Gastrocnemius medialis (tissue), 4 donors: ENCODE data around the gene AHRR. TPM values are rescaled to one million over a fixed set of nuclear protein-coding genes. Genes with fewer than 3 reads are reported as not detected.

Source experiments
- ATAC-seq, 2 donors: fragments of 150-250 bp; one replicate each; pipeline ENCODE4 v1.9.1; 2016
- DNase-seq, 2 donors: peaks; one replicate each; pipeline ENCODE4 v3.0.0-alpha.2; 2019
- H3K27ac ChIP-seq, 4 donors: fragments of 200-600 bp; sonication (generic); 1 replicate in 1 of 4; 2 replicates in 3 of 4; pipeline ENCODE4 v1.5.1; 2016 to 2018; ENCODE audit warnings: mild to moderate bottlenecking in 2 of 4, moderate library complexity in 1 of 4
- H3K27me3 ChIP-seq, 3 donors: fragments of 200-600 bp; sonication (generic) in 2 of 3; 1 replicate in 1 of 3; 2 replicates in 2 of 3; pipeline versions ENCODE4 v1.5.1 to v1.6.0; 2016 to 2019; ENCODE audit warnings: mild to moderate bottlenecking in 1 of 3, moderate library complexity in 1 of 3
- H3K36me3 ChIP-seq, 2 donors: fragments of 200-600 bp; sonication (generic) in 1 of 2; one replicate each; pipeline ENCODE4 v1.5.1; 2017 to 2018
- H3K4me1 ChIP-seq, 2 donors: fragments of 200-600 bp; sonication (generic) in 1 of 2; one replicate each; pipeline ENCODE4 v1.5.1; 2016 to 2017; ENCODE audit warnings: mild to moderate bottlenecking in 2 of 2
- H3K4me3 ChIP-seq, 4 donors: fragments of 200-600 bp; sonication (generic) in 3 of 4; 1 replicate in 1 of 4; 2 replicates in 3 of 4; pipeline ENCODE4 v1.5.1; 2016 to 2019; ENCODE audit warnings: mild to moderate bottlenecking in 2 of 4
- H3K9me3 ChIP-seq, 3 donors: fragments of 200-600 bp; sonication (generic) in 2 of 3; 1 replicate in 1 of 3; 2 replicates in 2 of 3; pipeline ENCODE4 v1.5.1; 2016 to 2019
- POLR2A ChIP-seq, 2 donors: fragments of 450-650 bp; IDR thresholded peaks; one replicate each; pipeline ENCODE4 v1.6.1; 2017; ENCODE audit warnings: antibody characterized with exemption in 2 of 2, mild to moderate bottlenecking in 2 of 2, moderate library complexity in 2 of 2
- in situ Hi-C, 4 donors: fragments of 200-750 bp; cut with MboI; loops; one replicate each; pipeline versions ENCODE4 v1.15.0 to v1.8.0; 2017; ENCODE audit warnings: low sequenced_read_pairs in 4 of 4
- intact Hi-C: fragments of 100-400 bp; cut with DNase I; formaldehyde crosslinking; loops from one replicate; pipeline ENCODE4 v1.15.1; 2023; ENCODE audit warnings: low total_unique reads
- total RNA-seq, 4 donors: library from RNA; depleted of rRNA; stranded (reverse); fragments of >200 nt; gene quantifications; one replicate each; pipeline versions ENCODE4 v1.1.0 to v1.2.3, GENCODE V29; 2016
- TF ChIP-seq, protein P1 (sequence below), 5 experiments: fragments of 450-650 bp in 3 of 5; fragments of 200-600 bp in 2 of 5; sonication (generic) in 2 of 5; IDR thresholded peaks in 4 of 5; conservative IDR thresholded peaks in 1 of 5; 1 replicate in 4 of 5; 2 replicates in 1 of 5; pipeline ENCODE4 v1.5.1; 2016 to 2019; ENCODE audit warnings: antibody characterized with exemption in 5 of 5, mild to moderate bottlenecking in 3 of 5, moderate library complexity in 3 of 5

Gene AHRR
- total RNA-seq, 4 donors from 2014 or later = 0.05 to 1.3 (median 0.18) TPM; not detected in 1

DNA sequence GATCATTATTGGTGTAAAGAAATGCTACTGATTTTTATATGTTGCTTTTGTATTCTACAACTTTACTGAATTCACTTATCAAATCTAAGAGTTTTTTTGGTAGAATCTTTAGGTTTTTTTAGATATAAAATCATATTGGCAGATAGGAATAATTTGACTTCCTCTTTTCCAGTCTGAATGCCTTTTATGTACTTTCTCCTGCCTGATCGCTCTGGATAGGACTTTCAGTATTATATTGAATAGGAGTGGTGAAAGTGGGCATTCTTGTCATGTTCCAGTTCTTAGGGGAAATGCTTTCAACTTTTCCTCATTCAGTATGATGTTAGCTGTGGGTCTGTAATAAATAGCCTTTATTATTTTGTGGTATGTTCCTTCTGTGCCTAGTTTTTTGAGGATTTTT, 8.3 kb downstream of the AHRR start:
- DNase-seq = no peak
- Histone ChIP-seq H3K27ac (no peak overlapping the region), H3K4me3 (no peak overlapping the region), H3K9me3 (no peaks in the 10 kb centered on the region), H3K36me3 (no peaks in the 10 kb centered on the region), H3K27me3 (peaks cover 6 to 10% (median 8%) of the 10 kb centered on the region in 3 donors), H3K4me1 (no peaks in the 10 kb centered on the region)
- TF ChIP-seq POLR2A (IDR thresholded peaks at IDR 0.05) = no peak
- TF ChIP-seq, protein P1, sequence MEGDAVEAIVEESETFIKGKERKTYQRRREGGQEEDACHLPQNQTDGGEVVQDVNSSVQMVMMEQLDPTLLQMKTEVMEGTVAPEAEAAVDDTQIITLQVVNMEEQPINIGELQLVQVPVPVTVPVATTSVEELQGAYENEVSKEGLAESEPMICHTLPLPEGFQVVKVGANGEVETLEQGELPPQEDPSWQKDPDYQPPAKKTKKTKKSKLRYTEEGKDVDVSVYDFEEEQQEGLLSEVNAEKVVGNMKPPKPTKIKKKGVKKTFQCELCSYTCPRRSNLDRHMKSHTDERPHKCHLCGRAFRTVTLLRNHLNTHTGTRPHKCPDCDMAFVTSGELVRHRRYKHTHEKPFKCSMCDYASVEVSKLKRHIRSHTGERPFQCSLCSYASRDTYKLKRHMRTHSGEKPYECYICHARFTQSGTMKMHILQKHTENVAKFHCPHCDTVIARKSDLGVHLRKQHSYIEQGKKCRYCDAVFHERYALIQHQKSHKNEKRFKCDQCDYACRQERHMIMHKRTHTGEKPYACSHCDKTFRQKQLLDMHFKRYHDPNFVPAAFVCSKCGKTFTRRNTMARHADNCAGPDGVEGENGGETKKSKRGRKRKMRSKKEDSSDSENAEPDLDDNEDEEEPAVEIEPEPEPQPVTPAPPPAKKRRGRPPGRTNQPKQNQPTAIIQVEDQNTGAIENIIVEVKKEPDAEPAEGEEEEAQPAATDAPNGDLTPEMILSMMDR (IDR thresholded peaks at IDR 0.05 in 4 of 5, conservative IDR thresholded peaks at IDR 0.05 in 1 of 5) = no peak
- intact Hi-C loops = no loop called here
- no peak for ATAC-seq
- in situ Hi-C loops = no loop called here

DNA sequence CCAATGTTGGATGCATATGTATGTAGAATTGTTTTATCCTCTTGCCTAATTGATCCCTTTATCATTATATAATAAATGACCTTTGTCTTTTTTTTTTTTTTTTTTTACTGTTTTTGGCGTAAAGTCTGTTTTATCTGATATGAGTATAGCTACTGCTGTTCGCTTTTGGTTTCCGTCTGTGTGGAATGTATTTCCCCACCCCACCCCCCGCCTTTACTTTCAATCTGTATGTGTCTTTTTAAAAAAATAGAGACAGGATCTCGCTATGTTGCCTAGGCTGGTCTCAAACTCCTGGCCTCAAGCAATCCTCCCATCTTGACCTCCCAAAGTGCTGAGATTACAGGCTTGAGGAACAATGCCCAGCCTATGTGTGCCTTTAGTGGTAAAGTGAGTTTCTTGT, 11.3 kb downstream of the AHRR start:
- no peak for DNase-seq
- Histone ChIP-seq H3K27me3 (no peaks in the 10 kb centered on the region), H3K4me3 (no peak overlapping the region), H3K9me3 (no peaks in the 10 kb centered on the region), H3K36me3 (no peaks in the 10 kb centered on the region), H3K4me1 (no peaks in the 10 kb centered on the region), H3K27ac (no peak overlapping the region)
- in situ Hi-C loops (no loop called here), intact Hi-C loops (no loop called here)
- ATAC-seq = no peak
- TF ChIP-seq POLR2A (IDR thresholded peaks at IDR 0.05) = no peak
- TF ChIP-seq, protein P1 (IDR thresholded peaks at IDR 0.05 in 4 of 5, conservative IDR thresholded peaks at IDR 0.05 in 1 of 5) = no peak

DNA sequence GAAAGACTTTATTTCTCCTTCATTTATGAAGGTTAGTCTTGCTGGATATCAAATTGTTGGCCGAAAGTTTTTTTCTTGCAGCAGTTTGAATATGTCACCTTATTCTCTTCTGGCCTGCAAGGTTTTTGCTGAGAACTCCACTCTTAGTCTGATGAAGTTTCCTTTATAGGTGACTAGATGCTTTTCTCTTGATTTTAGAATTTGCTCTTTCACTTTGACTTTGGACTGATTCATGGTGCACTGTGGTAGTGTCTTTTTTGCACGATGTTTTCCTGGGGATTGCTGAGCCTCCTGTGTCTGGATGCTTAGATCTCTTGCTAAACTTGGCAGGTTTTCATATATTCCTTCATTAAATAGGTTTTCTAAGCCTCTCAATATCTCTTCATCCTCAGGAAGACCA, 12.4 kb downstream of the AHRR start:
- no peak for DNase-seq
- Histone ChIP-seq H3K4me1 (no peaks in the 10 kb centered on the region), H3K9me3 (no peaks in the 10 kb centered on the region), H3K36me3 (no peaks in the 10 kb centered on the region), H3K27ac (no peak overlapping the region), H3K27me3 (no peaks in the 10 kb centered on the region), H3K4me3 (no peak overlapping the region)
- no peak for ATAC-seq
- no peak for TF ChIP-seq POLR2A (IDR thresholded peaks at IDR 0.05)
- TF ChIP-seq, protein P1 (IDR thresholded peaks at IDR 0.05 in 4 of 5, conservative IDR thresholded peaks at IDR 0.05 in 1 of 5) = no peak
- intact Hi-C loops = no loop called here
- in situ Hi-C loops = no loop called here

DNA sequence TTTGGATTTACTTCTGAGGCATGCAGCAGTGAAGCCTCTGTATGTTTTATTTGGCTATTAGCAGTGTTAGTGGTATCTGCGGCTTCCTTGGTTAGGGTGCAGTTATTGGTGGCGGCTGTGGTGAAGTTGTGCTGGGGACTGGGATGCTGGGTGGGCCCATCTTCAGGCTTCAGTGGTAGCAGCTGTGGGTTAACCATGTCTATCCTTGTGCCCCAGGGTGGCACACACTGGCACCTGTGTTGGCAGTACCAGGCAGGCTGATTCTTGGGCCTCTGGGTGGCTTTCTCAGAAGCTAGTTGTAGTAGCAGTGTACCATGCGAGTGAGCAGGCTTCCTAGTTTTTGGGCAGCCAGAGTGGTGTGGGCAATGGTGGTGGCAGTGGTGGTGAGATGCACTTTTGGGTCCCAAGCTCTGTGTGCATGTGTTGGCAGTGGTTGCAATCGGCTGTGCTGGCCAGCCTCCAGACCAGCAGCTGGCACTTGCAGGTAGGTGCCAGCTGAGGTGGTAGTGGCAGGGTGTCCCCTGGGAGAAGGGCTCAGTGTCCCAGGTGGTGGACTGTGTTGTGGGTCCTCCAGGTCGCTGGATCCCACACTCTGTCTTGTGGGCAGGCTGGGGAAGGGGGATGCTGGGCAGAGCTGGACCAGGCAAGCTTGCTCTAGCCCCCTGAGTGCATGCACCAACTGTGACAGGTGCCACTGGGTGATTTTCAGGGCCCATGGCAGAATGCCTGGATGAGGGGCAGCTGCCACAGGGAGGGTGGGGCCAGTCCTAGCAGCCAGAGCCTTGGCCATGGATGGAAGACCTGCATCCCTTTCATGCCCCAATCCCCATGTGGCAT, 13.6 kb downstream of the AHRR start:
- in situ Hi-C loops = no loop called here
- intact Hi-C loops = no loop called here
- Histone ChIP-seq H3K4me1 (no peaks in the 10 kb centered on the region), H3K9me3 (no peaks in the 10 kb centered on the region), H3K36me3 (no peaks in the 10 kb centered on the region), H3K4me3 (no peak overlapping the region), H3K27ac (no peak overlapping the region), H3K27me3 (no peaks in the 10 kb centered on the region)
- TF ChIP-seq, protein P1 (IDR thresholded peaks at IDR 0.05 in 4 of 5, conservative IDR thresholded peaks at IDR 0.05 in 1 of 5) = no peak
- TF ChIP-seq POLR2A (IDR thresholded peaks at IDR 0.05) = no peak
- no peak for ATAC-seq
- DNase-seq = no peak

DNA sequence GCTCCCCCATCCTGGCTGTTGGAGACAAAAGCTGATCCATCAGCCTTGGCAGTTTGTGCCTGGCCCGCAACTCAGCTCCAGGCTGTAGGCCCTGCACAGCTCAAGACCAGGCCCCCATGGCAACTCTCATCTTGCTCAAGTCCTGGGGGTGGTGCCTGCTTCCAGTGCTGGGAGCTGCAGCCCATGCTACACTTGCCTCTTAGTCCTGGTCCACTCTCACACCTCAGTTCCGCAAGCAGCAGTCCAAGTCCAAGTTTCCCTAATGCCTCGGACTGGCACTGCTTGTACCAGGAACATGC, 14.2 kb downstream of the AHRR start:
- TF ChIP-seq POLR2A (IDR thresholded peaks at IDR 0.05) = no peak
- TF ChIP-seq, protein P1 (IDR thresholded peaks at IDR 0.05 in 4 of 5, conservative IDR thresholded peaks at IDR 0.05 in 1 of 5) = no peak
- H3K9me3 ChIP-seq = no peaks in the 10 kb centered on the region
- no peaks in the 10 kb centered on the region for H3K36me3 ChIP-seq
- no peak overlapping the region for H3K4me3 ChIP-seq
- no peak for DNase-seq
- ATAC-seq = no peak
- in situ Hi-C loops (no loop called here), intact Hi-C loops (no loop called here)
- H3K27me3 ChIP-seq = no peaks in the 10 kb centered on the region
- no peak overlapping the region for H3K27ac ChIP-seq
- no peaks in the 10 kb centered on the region for H3K4me1 ChIP-seq
